K562 (cell line): ENCODE measurements around the gene KIF15. TPM values are rescaled to one million over a fixed set of nuclear protein-coding genes. Genes with fewer than 3 reads are reported as not detected.

Experiments used
- ATAC-seq: fragments of 200-7000 bp; cut with Tn5 transposase; 3 replicates; pipeline ENCODE4 v1.9.1; 2020; ENCODE audit warnings: moderate library complexity
- BruUV-seq: library from RNA; stranded (reverse); fragments of 400-500 nt; replicated peaks from 2 replicates; lab custom pipeline; 2021; lab: Mats Ljungman, UMichigan
- CTCF ChIA-PET: fragments of 300-600 bp; formaldehyde crosslinking; extraction: SDS; loops from one replicate; lab custom pipeline; 2021; ENCODE audit warnings: low intra/inter-chr PET ratio; lab: Yijun Ruan, JAX
- POLR2A ChIA-PET: fragments of 300-600, 350-650 bp; sonication (Branson Sonifier 250); formaldehyde crosslinking; extraction: SDS; loops from one replicate; lab custom pipeline; 2021; ENCODE audit warnings: antibody characterized with exemption, inconsistent platforms; lab: Yijun Ruan, JAX
- DNase-seq, 4 experiments: peaks; one replicate each; pipeline versions ENCODE4 v3.0.0 to v3.0.0-alpha.2; 2011 to 2018; ENCODE audit warnings: low spot score in 3 of 4, mixed read lengths in 3 of 4; ENCODE audit errors: extremely low read depth in 1 of 4
- FAIRE-seq: peaks from 2 replicates; lab custom pipeline; 2011; peaks lifted over from hg19 to GRCh38; lab: Jason Lieb, UNC
- H2AFZ ChIP-seq: 2 replicates; pipeline ENCODE4 v1.6.0; 2011; ENCODE audit warnings: low read depth, low read length, control low read depth, inconsistent platforms
- H3K27ac ChIP-seq: fragments of 200-600 bp; 3 replicates; pipeline ENCODE4 v1.8.0; 2011; ENCODE audit warnings: low read depth, mild to moderate bottlenecking, control low read depth, inconsistent platforms, low read length, moderate library complexity, mixed read lengths; ENCODE audit errors: extremely low read depth
- H3K27me3 ChIP-seq, 2 experiments: fragments of 300-600 bp in 1 of 2; 2 replicates in 1 of 2; 3 replicates in 1 of 2; pipeline versions ENCODE4 v1.6.0 to v1.8.0; 2011; ENCODE audit warnings: inconsistent platforms in 2 of 2, low read length in 2 of 2, mild to moderate bottlenecking in 1 of 2, mixed read lengths in 1 of 2, moderate library complexity in 1 of 2; ENCODE audit not compliant: control insufficient read depth in 2 of 2, insufficient read depth in 2 of 2
- H3K36me3 ChIP-seq: fragments of 300-600 bp; 3 replicates; pipeline ENCODE4 v1.8.0; 2011; ENCODE audit warnings: mild to moderate bottlenecking, low read length, inconsistent platforms; ENCODE audit not compliant: control insufficient read depth, insufficient read depth
- H3K4me1 ChIP-seq, 2 experiments: fragments of 200-600 bp in 1 of 2; replicated peaks in 1 of 2; 2 replicates in 1 of 2; 3 replicates in 1 of 2; pipeline versions ENCODE4 v1.5.1 to v1.8.0; 2011; ENCODE audit warnings: inconsistent platforms in 2 of 2, low read length in 2 of 2, mild to moderate bottlenecking in 1 of 2, mixed read lengths in 1 of 2, moderate library complexity in 1 of 2; ENCODE audit not compliant: control insufficient read depth in 2 of 2, insufficient read depth in 2 of 2
- H3K4me2 ChIP-seq: 2 replicates; pipeline ENCODE4 v1.6.1; 2011; ENCODE audit warnings: low read length, control low read depth, inconsistent platforms, mixed read lengths; ENCODE audit not compliant: insufficient read depth
- H3K4me3 ChIP-seq: fragments of 200-600 bp; sonication (generic), shearing (Covaris generic); 2 replicates; pipeline ENCODE4 v1.5.1; 2016; ENCODE audit warnings: control low read depth, inconsistent platforms
- H3K79me2 ChIP-seq: fragments of 200-600 bp; 3 replicates; pipeline ENCODE4 v1.8.0; 2011; ENCODE audit warnings: low read length, inconsistent platforms; ENCODE audit not compliant: control insufficient read depth, insufficient read depth
- H3K9ac ChIP-seq, 2 experiments: 2 replicates each; pipeline versions ENCODE4 v1.6.0 to v1.6.1; 2011; ENCODE audit warnings: low read depth in 2 of 2, low read length in 2 of 2, control low read depth in 1 of 2, inconsistent platforms in 1 of 2, mild to moderate bottlenecking in 1 of 2, mixed read lengths in 1 of 2; ENCODE audit not compliant: insufficient read depth in 1 of 2
- H3K9me1 ChIP-seq: one replicate; pipeline ENCODE4 v1.6.0; 2011; ENCODE audit warnings: inconsistent platforms, mild to moderate bottlenecking, low read length, moderate library complexity; ENCODE audit not compliant: control insufficient read depth, insufficient read depth
- H3K9me3 ChIP-seq: replicated peaks from 2 replicates; pipeline ENCODE4 v1.5.1; 2011; ENCODE audit warnings: low read depth, low read length, inconsistent platforms; ENCODE audit not compliant: control insufficient read depth, insufficient read depth
- H4K20me1 ChIP-seq: replicated peaks from 2 replicates; pipeline ENCODE4 v1.6.1; 2011; ENCODE audit warnings: low read length, inconsistent platforms, mixed read lengths; ENCODE audit not compliant: control insufficient read depth, insufficient read depth
- ARID1B ChIP-seq: fragments of 450-650 bp; IDR thresholded peaks from 2 replicates; pipeline ENCODE4 v1.6.1; 2016; ENCODE audit warnings: antibody characterized with exemption, mild to moderate bottlenecking, inconsistent platforms
- IRF9 ChIP-seq: fragments of 450-650 bp; IDR thresholded peaks from 2 replicates; pipeline ENCODE4 v1.6.1; 2016; ENCODE audit warnings: missing biosample characterization, missing genetic modification characterization
- MIER1 ChIP-seq: fragments of 450-650 bp; IDR thresholded peaks from 2 replicates; pipeline ENCODE4 v1.6.1; 2016; ENCODE audit warnings: antibody characterized with exemption, mild to moderate bottlenecking, low read depth
- PRDM10 ChIP-seq: fragments of 450-650 bp; IDR thresholded peaks from 2 replicates; pipeline ENCODE4 v1.6.1; 2018; ENCODE audit not compliant: partially characterized antibody
- ZNF165 ChIP-seq: fragments of 250-450 bp; sonication (Bioruptor Pico); IDR thresholded peaks from 2 replicates; pipeline ENCODE4 v1.4.0; 2020; ENCODE audit warnings: borderline replicate concordance
- WGBS: fragments of 100-300 bp; shearing (Covaris generic); methylation state at CpG from one replicate; pipeline ENCODE4 v1.1.6; 2016; ENCODE audit warnings: low coverage, mixed read lengths; ENCODE audit not compliant: insufficient coverage; ENCODE audit errors: missing lambda C conversion rate; 5-methylcytosine and 5-hydroxymethylcytosine counted together
- in situ Hi-C: fragments of 300-500 bp; cut with MboI; formaldehyde crosslinking; loops from 4 replicates; pipeline ENCODE4 v1.15.0; 2018; ENCODE audit warnings: inconsistent platforms, mixed read lengths
- intact Hi-C: fragments of 100-400 bp; cut with micrococcal nuclease; formaldehyde crosslinking; loops from 2 replicates; pipeline ENCODE4 v1.14.2; 2022
- polyA plus RNA-seq, 8 experiments: library from polyadenylated mRNA; depleted of rRNA in 4 of 8; stranded (reverse) in 5 of 8; unstranded in 3 of 8; fragments of >200 nt; fragmentation: Nextera tagmentation in 2 of 8; fragmentation: Illumina TruSeq in 1 of 8; extraction: Ambion mirVana in 2 of 8; extraction: Trizol in 1 of 8; gene quantifications; 2 replicates each; pipeline versions ENCODE4 v1.2.1 to v1.2.3, GENCODE V29; 2011 to 2014; ENCODE audit warnings: inconsistent platforms in 1 of 8, missing spikeins in 1 of 8
- total RNA-seq, 7 experiments: library from RNA; depleted of rRNA in 6 of 7; stranded (reverse); fragments of >200 nt in 6 of 7; fragmentation: Illumina TruSeq in 2 of 7; extraction: Trizol in 2 of 7; gene quantifications; 2 replicates each; pipeline versions ENCODE4 v1.2.1 to v1.2.3, GENCODE V29; 2011 to 2021; ENCODE audit warnings: low replicate concordance in 1 of 7

The KIF15 gene
- total and polyA plus RNA-seq, 9 of the 15 experiments (the other 6 are each of a cell fraction or from before 2014, with no cell fraction given) = 9.0 to 45.9 (median 26.0) TPM

- H3K9me3 ChIP-seq = no peaks in the 10 kb centered on the region
- H2AFZ ChIP-seq = no peak overlapping the region
- H3K79me2 ChIP-seq = no peaks in the 10 kb centered on the region
- intact Hi-C loops = no loop called here
- 0% methylated on average over 5 of the region's 5 CpGs for WGBS
- DNase-seq (no peak), FAIRE-seq (no peak), ATAC-seq (no peak)
- H4K20me1 ChIP-seq = no peaks in the 10 kb centered on the region
- H3K4me2 ChIP-seq = no peak overlapping the region
- H3K4me3 ChIP-seq = no peak overlapping the region
- no TSS peak for BruUV-seq
- ChIA-PET POLR2A (no interaction called here), CTCF (no interaction called here)
- in situ Hi-C loops = no loop called here
- no peak overlapping the region for H3K27ac ChIP-seq
- peaks cover 28 to 55% of the 10 kb centered on the region in 2 experiments for H3K27me3 ChIP-seq
- TF ChIP-seq ARID1B = no peak
- TF ChIP-seq MIER1 = no peak
- TF ChIP-seq ZNF165 (CRISPR knock-in tag) = no peak
- no peak overlapping the region for H3K9ac ChIP-seq
- no peaks in the 10 kb centered on the region for H3K4me1 ChIP-seq
- no peaks in the 10 kb centered on the region for H3K9me1 ChIP-seq
- no peaks in the 10 kb centered on the region for H3K36me3 ChIP-seq
These were observed 132.9 kb downstream of the KIF15 start for GRCh38 chr3:44894485-44894884.

- H3K36me3 ChIP-seq = no peaks in the 10 kb centered on the region
- H4K20me1 ChIP-seq = no peaks in the 10 kb centered on the region
- H3K9me3 ChIP-seq = no peaks in the 10 kb centered on the region
- no TSS peak for BruUV-seq
- H3K4me2 ChIP-seq = no peak overlapping the region
- WGBS = 9% methylated on average over 2 of the region's 2 CpGs
- H2AFZ ChIP-seq = no peak overlapping the region
- ChIA-PET CTCF (no interaction called here), POLR2A (interaction anchor here (1.0 kb wide), 1 partner anchor 9 kb away, joined by 5 read pairs; no protein-coding TSS in a partner anchor)
- DNase-seq = no peak
- no peaks in the 10 kb centered on the region for H3K9me1 ChIP-seq
- no peak for ATAC-seq
- peaks cover 38 to 62% of the 10 kb centered on the region in 2 experiments for H3K27me3 ChIP-seq
- in situ Hi-C loops = no loop called here
- H3K27ac ChIP-seq = no peak overlapping the region
- peak; percentile 10 for TF ChIP-seq PRDM10
- TF ChIP-seq IRF9 (tag) = no peak
- no peaks in the 10 kb centered on the region for H3K4me1 ChIP-seq
- no peaks in the 10 kb centered on the region for H3K79me2 ChIP-seq
- no peak overlapping the region for H3K9ac ChIP-seq
- FAIRE-seq = no peak
- intact Hi-C loops = no loop called here
- H3K4me3 ChIP-seq = no peak overlapping the region
These were observed 134.8 kb downstream of the KIF15 start for GRCh38 chr3:44896440-44896839.
